Vagina (tissue), 2 donors: Measurements from ENCODE around the gene RBM15B.

Source experiments
- CTCF ChIP-seq, 3 experiments: fragments of 450-650 bp in 2 of 3; fragments of 200-600 bp in 1 of 3; sonication (generic) in 1 of 3; IDR thresholded peaks; one replicate each; pipeline ENCODE4 v1.5.1; 2017 to 2019; ENCODE audit warnings: antibody characterized with exemption in 3 of 3, mild to moderate bottlenecking in 2 of 3, moderate library complexity in 2 of 3
- POLR2AphosphoS5 ChIP-seq, 2 donors: sonication (generic); formaldehyde crosslinking; IDR thresholded peaks; one replicate each; pipeline ENCODE4 v1.9.0; 2017; ENCODE audit warnings: antibody characterized with exemption in 2 of 2, mild to moderate bottlenecking in 2 of 2, low read depth in 1 of 2; ENCODE audit not compliant: insufficient read depth in 1 of 2

GRCh38 chr3:51361746-51362145 lies 29.3 kb upstream of the RBM15B start:
- TF ChIP-seq CTCF (IDR thresholded peaks at IDR 0.05): no peak
- no peak for TF ChIP-seq POLR2AphosphoS5 (IDR thresholded peaks at IDR 0.05; ENCODE audit: insufficient read depth in 1 of 2, low read depth in 1 of 2)
